ENCODE measurements around the gene PANX2. TPM values are rescaled to one million over a fixed set of nuclear protein-coding genes. Genes with fewer than 3 reads are reported as not detected.

Gene PANX2
- total and polyA plus RNA-seq, 2 of the 13 experiments (the other 11 are each of a cell fraction or from before 2014, with no cell fraction given), result 0.15 to 1.1 TPM

DNA sequence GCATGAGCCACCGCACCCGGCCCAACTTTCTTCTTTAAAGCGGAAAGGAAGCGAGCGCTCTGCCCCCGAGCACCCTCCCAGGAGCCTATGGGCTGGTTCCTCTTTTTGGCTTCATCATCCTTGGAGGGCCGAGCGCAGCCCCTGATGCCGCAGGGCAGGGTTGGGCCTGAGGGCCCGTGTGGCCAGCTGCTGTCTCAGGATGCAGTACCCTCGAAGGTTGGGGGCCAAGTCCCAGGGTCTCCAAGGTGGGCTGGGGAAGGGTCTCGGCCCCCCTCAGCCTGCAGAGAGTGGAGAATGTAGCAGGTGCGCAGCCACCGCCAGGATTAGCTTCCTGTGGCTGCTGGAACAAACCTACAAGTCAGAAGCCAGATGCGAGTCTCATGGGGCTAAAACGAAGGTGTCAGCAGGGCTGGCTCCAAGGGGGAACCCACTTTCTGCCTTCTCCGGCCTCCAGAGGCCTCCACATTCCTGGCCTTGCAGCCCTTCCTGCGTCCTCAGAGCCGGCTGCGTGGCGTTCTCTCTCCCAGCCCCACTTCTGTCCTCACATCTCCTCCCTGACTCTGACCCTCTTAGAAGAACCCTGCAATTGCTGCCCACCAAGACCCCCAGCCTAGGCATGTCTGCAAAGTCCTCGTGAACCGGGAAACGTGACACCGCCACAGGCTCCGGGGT lies 2.9 kb downstream of the PANX2 start:
- in situ Hi-C loops (cut with HindIII; ENCODE audit: extremely low pct_ligation_motif_present, low pct_unique_long_range_greater_than_20kb) (no loop called here), intact Hi-C loops (cut with micrococcal nuclease; ENCODE audit: unreplicated experiment) (no loop called here)
- no peak for ATAC-seq
- no peak overlapping the region for H3K9ac ChIP-seq (ENCODE audit: insufficient read depth, low read depth, low read length)
- no TSS peak for BruUV-seq (replicated peaks)
- no peak for DNase-seq (ENCODE audit: low spot score)
- H3K27ac ChIP-seq (ENCODE audit: extremely low read length, insufficient read depth, low read length), result no peak overlapping the region
- WGBS (ENCODE audit: low lambda C conversion rate), result 93% methylated on average over 19 of the region's 26 CpGs
- H3K36me3 ChIP-seq (replicated peaks in 1 of 2; ENCODE audit: control insufficient read depth in 1 of 2, insufficient read depth in 2 of 2, low read length in 2 of 2), result no peaks in the 10 kb centered on the region
- CTCF ChIA-PET (ENCODE audit: low intra/inter-chr PET ratio, low total read pairs), result no interaction called here
- H3K4me2 ChIP-seq (ENCODE audit: low read depth, low read length), result no peak overlapping the region
- H4K20me1 ChIP-seq (ENCODE audit: insufficient read depth, low read length), result no peaks in the 10 kb centered on the region
- H3K27me3 ChIP-seq (ENCODE audit: control insufficient read depth in 1 of 2, insufficient read depth in 2 of 2, low read length in 2 of 2), result peaks cover 0 to 8% of the 10 kb centered on the region in 2 experiments; a peak in 2 of 5 replicates
- no peak overlapping the region for H2AFZ ChIP-seq (ENCODE audit: low read length)
- POLR2A ChIA-PET, result no interaction called here
- FAIRE-seq, result no peak
- H3K9me3 ChIP-seq (ENCODE audit: low read length), result no peaks in the 10 kb centered on the region
- TF ChIP-seq, protein P1, sequence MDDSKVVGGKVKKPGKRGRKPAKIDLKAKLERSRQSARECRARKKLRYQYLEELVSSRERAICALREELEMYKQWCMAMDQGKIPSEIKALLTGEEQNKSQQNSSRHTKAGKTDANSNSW (CRISPR knock-in tag; IDR thresholded peaks at IDR 0.05; ENCODE audit: borderline replicate concordance), result no peak
- TF ChIP-seq ZNF160 (CRISPR knock-in tag; IDR thresholded peaks at IDR 0.05) (no peak), ZNF552 (CRISPR knock-in tag; IDR thresholded peaks at IDR 0.05; ENCODE audit: borderline replicate concordance) (no peak), MTA1 (CRISPR knock-in tag; IDR thresholded peaks at IDR 0.05; ENCODE audit: borderline replicate concordance) (no peak), FOXP1 (IDR thresholded peaks at IDR 0.05) (no peak), FOXP1 (CRISPR knock-in tag; IDR thresholded peaks at IDR 0.05) (no peak), POGZ (CRISPR knock-in tag; IDR thresholded peaks at IDR 0.05) (no peak), IRX3 (CRISPR knock-in tag; IDR thresholded peaks at IDR 0.05; ENCODE audit: borderline replicate concordance, low read depth) (no peak), NFIB (CRISPR knock-in tag; IDR thresholded peaks at IDR 0.05; ENCODE audit: borderline replicate concordance) (no peak), ZNF724P (CRISPR knock-in tag; IDR thresholded peaks at IDR 0.05; ENCODE audit: borderline replicate concordance) (no peak), RXRB (CRISPR knock-in tag; IDR thresholded peaks at IDR 0.05; ENCODE audit: borderline replicate concordance) (no peak), ZFP90 (CRISPR knock-in tag; IDR thresholded peaks at IDR 0.05; ENCODE audit: borderline replicate concordance) (no peak), ETV6 (CRISPR knock-in tag; conservative IDR thresholded peaks at IDR 0.05) (no peak)
- TF ChIP-seq, protein P2, sequence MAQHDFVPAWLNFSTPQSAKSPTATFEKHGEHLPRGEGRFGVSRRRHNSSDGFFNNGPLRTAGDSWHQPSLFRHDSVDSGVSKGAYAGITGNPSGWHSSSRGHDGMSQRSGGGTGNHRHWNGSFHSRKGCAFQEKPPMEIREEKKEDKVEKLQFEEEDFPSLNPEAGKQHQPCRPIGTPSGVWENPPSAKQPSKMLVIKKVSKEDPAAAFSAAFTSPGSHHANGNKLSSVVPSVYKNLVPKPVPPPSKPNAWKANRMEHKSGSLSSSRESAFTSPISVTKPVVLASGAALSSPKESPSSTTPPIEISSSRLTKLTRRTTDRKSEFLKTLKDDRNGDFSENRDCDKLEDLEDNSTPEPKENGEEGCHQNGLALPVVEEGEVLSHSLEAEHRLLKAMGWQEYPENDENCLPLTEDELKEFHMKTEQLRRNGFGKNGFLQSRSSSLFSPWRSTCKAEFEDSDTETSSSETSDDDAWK (CRISPR knock-in tag; IDR thresholded peaks at IDR 0.05), result no peak
- TF ChIP-seq, protein P3, sequence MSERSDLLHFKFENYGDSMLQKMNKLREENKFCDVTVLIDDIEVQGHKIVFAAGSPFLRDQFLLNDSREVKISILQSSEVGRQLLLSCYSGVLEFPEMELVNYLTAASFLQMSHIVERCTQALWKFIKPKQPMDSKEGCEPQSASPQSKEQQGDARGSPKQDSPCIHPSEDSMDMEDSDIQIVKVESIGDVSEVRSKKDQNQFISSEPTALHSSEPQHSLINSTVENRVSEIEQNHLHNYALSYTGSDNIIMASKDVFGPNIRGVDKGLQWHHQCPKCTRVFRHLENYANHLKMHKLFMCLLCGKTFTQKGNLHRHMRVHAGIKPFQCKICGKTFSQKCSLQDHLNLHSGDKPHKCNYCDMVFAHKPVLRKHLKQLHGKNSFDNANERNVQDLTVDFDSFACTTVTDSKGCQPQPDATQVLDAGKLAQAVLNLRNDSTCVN (CRISPR knock-in tag; IDR thresholded peaks at IDR 0.05; ENCODE audit: borderline replicate concordance), result no peak
- TF ChIP-seq, protein P4, sequence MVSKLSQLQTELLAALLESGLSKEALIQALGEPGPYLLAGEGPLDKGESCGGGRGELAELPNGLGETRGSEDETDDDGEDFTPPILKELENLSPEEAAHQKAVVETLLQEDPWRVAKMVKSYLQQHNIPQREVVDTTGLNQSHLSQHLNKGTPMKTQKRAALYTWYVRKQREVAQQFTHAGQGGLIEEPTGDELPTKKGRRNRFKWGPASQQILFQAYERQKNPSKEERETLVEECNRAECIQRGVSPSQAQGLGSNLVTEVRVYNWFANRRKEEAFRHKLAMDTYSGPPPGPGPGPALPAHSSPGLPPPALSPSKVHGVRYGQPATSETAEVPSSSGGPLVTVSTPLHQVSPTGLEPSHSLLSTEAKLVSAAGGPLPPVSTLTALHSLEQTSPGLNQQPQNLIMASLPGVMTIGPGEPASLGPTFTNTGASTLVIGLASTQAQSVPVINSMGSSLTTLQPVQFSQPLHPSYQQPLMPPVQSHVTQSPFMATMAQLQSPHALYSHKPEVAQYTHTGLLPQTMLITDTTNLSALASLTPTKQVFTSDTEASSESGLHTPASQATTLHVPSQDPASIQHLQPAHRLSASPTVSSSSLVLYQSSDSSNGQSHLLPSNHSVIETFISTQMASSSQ (IDR thresholded peaks at IDR 0.05; ENCODE audit: low read depth), result no peak
- TF ChIP-seq, protein P4 (CRISPR knock-in tag; IDR thresholded peaks at IDR 0.05; ENCODE audit: borderline replicate concordance), result no peak
- H3K4me1 ChIP-seq (ENCODE audit: insufficient read depth, low read length), result peaks cover 19% of the 10 kb centered on the region
- no peaks in the 10 kb centered on the region for H3K79me2 ChIP-seq (ENCODE audit: insufficient read depth, low read length)
- H3K4me3 ChIP-seq (replicated peaks in 1 of 3; ENCODE audit: insufficient read depth in 1 of 3, low read depth in 2 of 3, low read length in 3 of 3), result no peak overlapping the region

Measured in HepG2 (cell line).